Small intestine (tissue), 7 donors: ENCODE measurements around the gene SHC4. TPM values are rescaled to one million over a fixed set of nuclear protein-coding genes. Genes with fewer than 3 reads are reported as not detected.
"Not testable (repeated sequence)": the region's sequence is repeated elsewhere in the genome, so short reads cannot be mapped to it uniquely, and the experiment has no call there.

Experiments
- DNase-seq, 2 donors: peaks; one replicate each; pipeline versions ENCODE4 v3.0.0 to v3.0.0-alpha.2; 2013
- FAIRE-seq: peaks from 2 replicates; lab custom pipeline; 2012; peaks lifted over from hg19 to GRCh38; lab: Jason Lieb, UNC
- H3K27ac ChIP-seq, 3 donors: one replicate each; pipeline ENCODE4 v1.5.1; 2013; ENCODE audit warnings: low read length in 2 of 3, mild to moderate bottlenecking in 2 of 3, control low read depth in 1 of 3, inconsistent platforms in 1 of 3, low read depth in 1 of 3, moderate library complexity in 1 of 3
- H3K27me3 ChIP-seq, 3 donors: one replicate each; pipeline ENCODE4 v1.6.1; 2013; ENCODE audit warnings: low read length in 3 of 3, inconsistent platforms in 1 of 3; ENCODE audit not compliant: control insufficient read depth in 3 of 3, insufficient read depth in 3 of 3
- H3K36me3 ChIP-seq, 3 donors: one replicate each; pipeline ENCODE4 v1.6.1; 2013; ENCODE audit warnings: low read length in 3 of 3, inconsistent platforms in 1 of 3, low read depth in 1 of 3, mild to moderate bottlenecking in 1 of 3, moderate library complexity in 1 of 3; ENCODE audit not compliant: control insufficient read depth in 3 of 3, insufficient read depth in 2 of 3
- H3K4me1 ChIP-seq, 3 donors: one replicate each; pipeline ENCODE4 v1.6.1; 2013; ENCODE audit warnings: low read length in 2 of 3, inconsistent platforms in 1 of 3, low read depth in 1 of 3, mild to moderate bottlenecking in 1 of 3, moderate library complexity in 1 of 3; ENCODE audit not compliant: control insufficient read depth in 3 of 3, insufficient read depth in 2 of 3
- H3K4me3 ChIP-seq, 3 donors: one replicate each; pipeline ENCODE4 v1.5.1; 2013; ENCODE audit warnings: low read length in 3 of 3, control low read depth in 1 of 3, inconsistent platforms in 1 of 3, low read depth in 1 of 3, mild to moderate bottlenecking in 1 of 3, moderate library complexity in 1 of 3
- H3K9me3 ChIP-seq, 2 donors: one replicate each; pipeline ENCODE4 v1.6.1; 2013; ENCODE audit warnings: low read depth in 1 of 2, low read length in 1 of 2; ENCODE audit not compliant: control insufficient read depth in 2 of 2, insufficient read depth in 1 of 2
- WGBS, 3 donors: extraction: QIAGEN DNeasy Blood & Tissue Kit; methylation state at CpG; one replicate each; pipeline ENCODE4 v1.1.7; 2013; 5-methylcytosine and 5-hydroxymethylcytosine counted together
- polyA plus RNA-seq, 4 donors: library from polyadenylated mRNA; stranded (reverse) in 3 of 4; unstranded in 1 of 4; fragments of 200-250 nt in 3 of 4; fragments of 120-200 nt in 1 of 4; gene quantifications; one replicate each; pipeline versions ENCODE4 v1.2.1 to v1.2.3, GENCODE V29; 2013
- donor health status: healthy with polysubstance abuse.
- donor health status: control.
- donor health status: control.
- donor health status: Bipolar disorder and iron deficiency.
- donor health status: healthy.

The SHC4 gene
- polyA plus RNA-seq, 4 donors, result 0.49 to 0.52 TPM; not detected in 2

DNA sequence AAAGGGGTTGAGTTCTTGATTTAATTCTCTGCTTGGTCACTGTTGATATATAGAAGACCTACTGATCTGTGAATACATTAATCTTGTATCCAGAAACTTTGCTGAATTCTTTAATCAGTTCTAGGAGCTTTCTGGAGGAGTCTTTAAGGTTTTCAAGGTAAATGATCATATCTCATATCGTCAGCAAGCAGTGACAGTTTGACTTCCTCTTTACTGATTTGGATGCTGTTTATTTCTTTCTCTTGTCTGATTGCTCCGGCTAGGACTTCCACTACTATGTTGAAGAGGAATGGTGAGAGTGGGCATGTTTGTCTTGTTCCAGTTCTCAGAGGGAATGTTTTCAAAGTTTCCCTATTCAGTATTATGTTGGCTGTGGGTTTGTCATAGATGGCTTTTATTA is 54.4 kb downstream of the SHC4 start:
- not testable (repeated sequence) for DNase-seq, H3K9me3 ChIP-seq, FAIRE-seq, H3K36me3 ChIP-seq, H3K4me3 ChIP-seq, H3K27ac ChIP-seq, H3K4me1 ChIP-seq, H3K27me3 ChIP-seq
- 55 to 77% (median 64%) methylated on average over 2 of the region's 2 CpGs for WGBS, 3 donors

DNA sequence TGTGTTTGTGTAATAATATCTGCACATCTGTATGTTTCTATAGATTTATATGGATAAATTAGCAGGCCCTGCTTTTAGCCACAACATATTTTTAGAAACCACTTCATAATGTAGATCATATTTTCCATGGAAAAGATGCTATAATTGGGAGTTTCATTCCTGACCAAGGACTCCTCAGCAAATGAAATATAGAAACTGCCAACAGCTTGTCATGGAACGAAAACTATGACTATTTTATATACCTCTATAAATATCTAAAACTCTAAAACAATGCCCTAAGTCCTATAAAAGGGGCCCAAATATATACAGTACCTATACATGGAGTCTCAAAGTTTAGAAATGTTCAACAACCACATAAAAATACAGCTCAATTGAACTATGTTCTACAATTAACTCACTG is 57.9 kb downstream of the SHC4 start:
- Histone ChIP-seq H3K9me3 (no peaks in the 10 kb centered on the region), H3K4me3 (no peak overlapping the region), H3K27me3 (no peaks in the 10 kb centered on the region), H3K4me1 (no peaks in the 10 kb centered on the region), H3K27ac (no peak overlapping the region), H3K36me3 (no peaks in the 10 kb centered on the region)
- DNase-seq (no peak), FAIRE-seq (no peak)
- WGBS, 3 donors, result 69 to 85% (median 82%) methylated on average over 1 of the region's 1 CpG

GRCh38 chr15:48905216-48905615 is 58.5 kb downstream of the SHC4 start:
- DNase-seq, result no peak
- H3K4me3 ChIP-seq, result no peak overlapping the region
- H3K9me3 ChIP-seq, result no peaks in the 10 kb centered on the region
- no peaks in the 10 kb centered on the region for H3K36me3 ChIP-seq
- FAIRE-seq, result no peak
- H3K27me3 ChIP-seq, result no peaks in the 10 kb centered on the region
- no peaks in the 10 kb centered on the region for H3K4me1 ChIP-seq
- H3K27ac ChIP-seq, result no peak overlapping the region

GRCh38 chr15:48904758-48905157 is 59.0 kb downstream of the SHC4 start:
- no peaks in the 10 kb centered on the region for H3K27me3 ChIP-seq
- H3K36me3 ChIP-seq, result no peaks in the 10 kb centered on the region
- WGBS, 3 donors, result 78 to 88% (median 85%) methylated on average over 4 of the region's 4 CpGs
- no peaks in the 10 kb centered on the region for H3K9me3 ChIP-seq
- H3K4me1 ChIP-seq, result no peaks in the 10 kb centered on the region
- H3K4me3 ChIP-seq, result no peak overlapping the region
- no peak for FAIRE-seq
- no peak for DNase-seq
- no peak overlapping the region for H3K27ac ChIP-seq

GRCh38 chr15:48899793-48900192 is 63.9 kb downstream of the SHC4 start:
- H3K4me1 ChIP-seq, result no peaks in the 10 kb centered on the region
- no peak overlapping the region for H3K27ac ChIP-seq
- H3K27me3 ChIP-seq, result peaks cover 0 to 6% (median 2%) of the 10 kb centered on the region in 3 donors
- H3K9me3 ChIP-seq, result no peaks in the 10 kb centered on the region
- no peak for DNase-seq
- H3K4me3 ChIP-seq, result no peak overlapping the region
- no peaks in the 10 kb centered on the region for H3K36me3 ChIP-seq
- no peak for FAIRE-seq
- WGBS, 3 donors, result 86 to 92% (median 89%) methylated on average over 4 of the region's 4 CpGs

- FAIRE-seq, result no peak
- 54 to 63% (median 57%) methylated on average over 2 of the region's 2 CpGs for WGBS, 3 donors
- Histone ChIP-seq H3K36me3 (no peaks in the 10 kb centered on the region), H3K27ac (no peak overlapping the region), H3K4me3 (no peak overlapping the region), H3K27me3 (peaks cover 0 to 6% (median 2%) of the 10 kb centered on the region in 3 donors), H3K4me1 (no peaks in the 10 kb centered on the region), H3K9me3 (no peaks in the 10 kb centered on the region)
- no peak for DNase-seq
These were observed 65.3 kb downstream of the SHC4 start for GRCh38 chr15:48898446-48898845.

GRCh38 chr15:48898032-48898431 is 65.7 kb downstream of the SHC4 start:
- Histone ChIP-seq H3K9me3 (no peaks in the 10 kb centered on the region), H3K27ac (no peak overlapping the region), H3K36me3 (no peaks in the 10 kb centered on the region), H3K4me1 (no peaks in the 10 kb centered on the region), H3K27me3 (peaks cover 0 to 6% (median 2%) of the 10 kb centered on the region in 3 donors), H3K4me3 (no peak overlapping the region)
- 52 to 60% (median 55%) methylated on average over 4 of the region's 4 CpGs for WGBS, 3 donors
- no peak for FAIRE-seq
- DNase-seq, result no peak

GRCh38 chr15:48896869-48897814 is 66.6 kb downstream of the SHC4 start:
- Histone ChIP-seq H3K4me1 (no peaks in the 10 kb centered on the region), H3K4me3 (no peak overlapping the region), H3K27me3 (peaks cover 0 to 6% (median 2%) of the 10 kb centered on the region in 3 donors), H3K36me3 (no peaks in the 10 kb centered on the region), H3K27ac (peak overlapping the region in 1 of 3 donors; percentile 44), H3K9me3 (no peaks in the 10 kb centered on the region)
- FAIRE-seq (no peak), DNase-seq (no peak)
- WGBS, 3 donors, result 50 to 58% (median 57%) methylated on average over 13 of the region's 13 CpGs
